B cell (primary cell): ENCODE data around the gene CTTN. TPM values are rescaled to one million over a fixed set of nuclear protein-coding genes. Genes with fewer than 3 reads are reported as not detected.

ENCODE experiments used
- ATAC-seq: fragments of 200-7000 bp; cut with Tn5 transposase; one replicate; pipeline ENCODE4 v1.10.0; 2021; ENCODE audit warnings: low read depth, mild to moderate bottlenecking, moderate number of reproducible peaks, moderate library complexity
- CTCF ChIA-PET: fragments of 350-600 bp; sonication (Branson Sonifier 250); formaldehyde crosslinking; loops from one replicate; lab custom pipeline; 2021; ENCODE audit warnings: antibody characterized with exemption, inconsistent platforms; lab: Charles Lee
- POLR2A ChIA-PET: fragments of 350-600 bp; sonication (Branson Sonifier 250); formaldehyde crosslinking; loops from one replicate; lab custom pipeline; 2021; ENCODE audit warnings: antibody characterized with exemption; lab: Charles Lee
- DNase-seq: peaks from one replicate; pipeline ENCODE4 v3.0.0; 2013
- H2AFZ ChIP-seq: 2 replicates; pipeline ENCODE4 v1.6.1; 2012; ENCODE audit warnings: mild to moderate bottlenecking, low read depth, low read length; ENCODE audit not compliant: insufficient read depth, poor library complexity, severe bottlenecking
- H3K27ac ChIP-seq, 2 donors: 1 replicate in 1 of 2; 2 replicates in 1 of 2; pipeline ENCODE4 v1.5.1; 2012 to 2013; ENCODE audit warnings: low read length in 2 of 2, mild to moderate bottlenecking in 2 of 2, moderate library complexity in 1 of 2
- H3K27me3 ChIP-seq, 4 experiments: fragments of 200-600 bp in 1 of 4; sonication (generic) in 1 of 4; replicated peaks in 1 of 4; 1 replicate in 2 of 4; 2 replicates in 2 of 4; pipeline versions ENCODE4 v1.6.1 to v1.7.0; 2013 to 2016; ENCODE audit warnings: low read length in 3 of 4, mild to moderate bottlenecking in 2 of 4, mixed read lengths in 1 of 4, moderate library complexity in 1 of 4; ENCODE audit not compliant: insufficient read depth in 4 of 4, control insufficient read depth in 3 of 4; ENCODE audit errors: control extremely low read depth in 1 of 4
- H3K36me3 ChIP-seq, 2 experiments: replicated peaks in 1 of 2; 1 replicate in 1 of 2; 2 replicates in 1 of 2; pipeline versions ENCODE4 v1.6.1 to v1.7.1; 2013; ENCODE audit warnings: low read length in 1 of 2; ENCODE audit not compliant: insufficient read depth in 2 of 2, control insufficient read depth in 1 of 2; ENCODE audit errors: control extremely low read depth in 1 of 2, extremely low read depth in 1 of 2
- H3K4me1 ChIP-seq, 2 donors: fragments of 200-600 bp in 1 of 2; sonication (generic) in 1 of 2; 1 replicate in 1 of 2; 2 replicates in 1 of 2; pipeline versions ENCODE4 v1.5.1 to v1.6.1; 2013 to 2017; ENCODE audit warnings: low read length in 2 of 2; ENCODE audit not compliant: control insufficient read depth in 2 of 2, insufficient read depth in 2 of 2
- H3K4me2 ChIP-seq: replicated peaks from 2 replicates; pipeline ENCODE3; 2012; ENCODE audit warnings: mild to moderate bottlenecking, low read depth, low read length; ENCODE audit not compliant: poor library complexity, severe bottlenecking
- H3K4me3 ChIP-seq, 5 experiments: fragments of 200-600 bp in 1 of 5; sonication (generic) in 1 of 5; 1 replicate in 3 of 5; 2 replicates in 2 of 5; pipeline versions ENCODE4 v1.5.1 to v1.7.0; 2011 to 2016; ENCODE audit warnings: low read length in 4 of 5, mild to moderate bottlenecking in 4 of 5, low read depth in 2 of 5, control low read depth in 1 of 5, moderate library complexity in 1 of 5; ENCODE audit not compliant: insufficient read depth in 1 of 5; ENCODE audit errors: control extremely low read depth in 1 of 5, extremely low read depth in 1 of 5
- H3K79me2 ChIP-seq: fragments of 200-600 bp; sonication (generic); one replicate; pipeline ENCODE4 v1.6.0; 2016; ENCODE audit warnings: low read length; ENCODE audit not compliant: control insufficient read depth, insufficient read depth
- H3K9ac ChIP-seq: fragments of 200-600 bp; sonication (generic); 2 replicates; pipeline ENCODE4 v1.6.1; 2017; ENCODE audit warnings: mild to moderate bottlenecking, low read length, moderate library complexity
- H3K9me3 ChIP-seq, 3 donors: one replicate each; pipeline versions ENCODE4 v1.6.1 to v1.7.1; 2013; ENCODE audit warnings: low read length in 2 of 3; ENCODE audit not compliant: control insufficient read depth in 2 of 3, insufficient read depth in 1 of 3; ENCODE audit errors: control extremely low read depth in 1 of 3
- H4K20me1 ChIP-seq: 2 replicates; pipeline ENCODE4 v1.6.0; 2012; ENCODE audit warnings: mild to moderate bottlenecking, low read length; ENCODE audit not compliant: insufficient read depth, control insufficient read depth, poor library complexity, severe bottlenecking
- H3K27ac Mint-ChIP-seq: one replicate; pipeline ENCODE4 v1.8.0; 2021; ENCODE audit warnings: mixed read lengths
- H3K27me3 Mint-ChIP-seq: one replicate; pipeline ENCODE4 v1.8.0; 2021; ENCODE audit warnings: mixed read lengths
- H3K4me1 Mint-ChIP-seq: one replicate; pipeline ENCODE4 v1.8.0; 2021; ENCODE audit warnings: mixed read lengths
- H3K4me3 Mint-ChIP-seq: one replicate; pipeline ENCODE4 v1.8.0; 2021; ENCODE audit warnings: mixed read lengths
- H3K9me3 Mint-ChIP-seq: one replicate; pipeline ENCODE4 v1.8.0; 2022; ENCODE audit warnings: mixed read lengths; ENCODE audit not compliant: insufficient read depth
- CTCF ChIP-seq: fragments of 200-600 bp; IDR thresholded peaks from one replicate; pipeline ENCODE4 v1.8.0; 2022; ENCODE audit warnings: antibody characterized with exemption, mild to moderate bottlenecking
- EZH2 ChIP-seq: IDR thresholded peaks from 2 replicates; pipeline ENCODE4 v1.6.1; 2012; ENCODE audit warnings: borderline replicate concordance, low read depth, mild to moderate bottlenecking, moderate library complexity, low read length; ENCODE audit not compliant: insufficient read depth, poor library complexity, severe bottlenecking
- WGBS: methylation state at CpG from one replicate; pipeline ENCODE4 v1.1.5; 2013; ENCODE audit warnings: missing lambda C conversion rate; ENCODE audit not compliant: insufficient coverage; 5-methylcytosine and 5-hydroxymethylcytosine counted together
- intact Hi-C: fragments of 100-400 bp; cut with micrococcal nuclease; formaldehyde crosslinking; loops from one replicate; pipeline ENCODE4 v1.10.0; 2022
- polyA plus RNA-seq: library from polyadenylated mRNA; depleted of rRNA; stranded (reverse); fragments of >200 nt; gene quantifications from 2 replicates; pipeline ENCODE4 v1.2.3, GENCODE V29; 2012
- total RNA-seq, 2 donors: library from RNA; stranded (reverse); fragments of 120-200 nt in 1 of 2; gene quantifications; 1 replicate in 1 of 2; 2 replicates in 1 of 2; pipeline versions ENCODE4 v1.2.3 to v1.2.4, GENCODE V29; 2013 to 2022

CTTN gene
- total and polyA plus RNA-seq, 2 donors (not counting 1 experiment from before 2014, with no cell fraction given) = 0.34 TPM; not detected in 1

GRCh38 chr11:70458736-70459135 is 60.4 kb downstream of the CTTN start:
- H3K79me2 ChIP-seq = no peaks in the 10 kb centered on the region
- ChIA-PET POLR2A (no interaction called here), CTCF (no interaction called here)
- no peak overlapping the region for H3K9ac ChIP-seq
- no peak overlapping the region for H3K4me3 Mint-ChIP-seq
- H3K36me3 ChIP-seq = no peaks in the 10 kb centered on the region
- ATAC-seq = no peak
- H2AFZ ChIP-seq = no peak overlapping the region
- no peak for DNase-seq
- no peak overlapping the region for H3K4me3 ChIP-seq
- peaks cover 0 to 11% (median 2%) of the 10 kb centered on the region in 4 experiments for H3K27me3 ChIP-seq
- no peak overlapping the region for H3K27ac ChIP-seq
- no peaks in the 10 kb centered on the region for H3K4me1 Mint-ChIP-seq
- H3K27me3 Mint-ChIP-seq = peaks cover 40% of the 10 kb centered on the region
- 100% methylated on average over 1 of the region's 2 CpGs for WGBS
- intact Hi-C loops = no loop called here
- no peaks in the 10 kb centered on the region for H3K4me1 ChIP-seq
- H4K20me1 ChIP-seq = no peaks in the 10 kb centered on the region
- no peak overlapping the region for H3K4me2 ChIP-seq
- H3K27ac Mint-ChIP-seq = no peak overlapping the region
- peaks cover 0 to 8% (median 0%) of the 10 kb centered on the region in 3 donors for H3K9me3 ChIP-seq
- H3K9me3 Mint-ChIP-seq = no peaks in the 10 kb centered on the region
- TF ChIP-seq EZH2 (no peak), CTCF (no peak)

- ChIA-PET CTCF (no interaction called here), POLR2A (no interaction called here)
- WGBS = 85% methylated on average over 3 of the region's 4 CpGs
Observed at GRCh38 chr11:70460111-70460510, 61.8 kb downstream of the CTTN start.

More at GRCh38 chr11:70460111-70460510, 61.8 kb downstream of the CTTN start:
- Mint-ChIP-seq H3K27me3 (peaks cover 40% of the 10 kb centered on the region), H3K4me1 (no peaks in the 10 kb centered on the region), H3K27ac (no peak overlapping the region), H3K9me3 (no peaks in the 10 kb centered on the region), H3K4me3 (no peak overlapping the region)
- H3K27me3 ChIP-seq = peaks cover 0 to 20% (median 2%) of the 10 kb centered on the region in 4 experiments
- H3K9me3 ChIP-seq = peaks cover 0 to 9% (median 0%) of the 10 kb centered on the region in 3 donors
- H3K4me3 ChIP-seq = no peak overlapping the region
- DNase-seq (no peak), ATAC-seq (no peak)
- H3K27ac ChIP-seq = no peak overlapping the region
- intact Hi-C loops = no loop called here
- H3K36me3 ChIP-seq = no peaks in the 10 kb centered on the region
- H3K9ac ChIP-seq = no peak overlapping the region
- H4K20me1 ChIP-seq = no peaks in the 10 kb centered on the region
- TF ChIP-seq EZH2 = no peak
- TF ChIP-seq CTCF = no peak
- no peaks in the 10 kb centered on the region for H3K79me2 ChIP-seq
- no peaks in the 10 kb centered on the region for H3K4me1 ChIP-seq
- H2AFZ ChIP-seq = no peak overlapping the region
- no peak overlapping the region for H3K4me2 ChIP-seq
